ENCODE data around the gene C12orf76.
"Not testable (repeated sequence)": the region's sequence is repeated elsewhere in the genome, so short reads cannot be mapped to it uniquely, and the experiment has no call there.

Gene C12orf76

DNA sequence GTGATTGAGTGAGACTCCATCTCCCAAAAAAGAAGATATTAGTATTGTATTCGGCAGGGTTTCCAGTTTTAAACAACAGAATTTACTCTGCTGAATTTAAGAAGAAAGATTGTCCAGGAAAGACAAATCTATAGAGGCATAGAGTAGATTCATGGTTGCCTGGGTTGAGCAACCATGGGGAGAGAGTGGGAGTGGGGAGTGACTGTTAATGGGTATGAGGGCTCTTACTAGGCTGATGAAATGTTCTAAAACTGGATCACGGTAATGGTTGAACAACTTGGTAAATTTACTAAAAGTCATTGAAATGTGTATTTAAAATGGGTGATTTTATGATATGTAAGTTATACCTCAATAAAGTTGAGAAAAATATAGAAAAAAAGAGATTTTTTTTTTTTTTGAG, 13.9 kb upstream of the C12orf76 start:
- TF ChIP-seq, protein P1, sequence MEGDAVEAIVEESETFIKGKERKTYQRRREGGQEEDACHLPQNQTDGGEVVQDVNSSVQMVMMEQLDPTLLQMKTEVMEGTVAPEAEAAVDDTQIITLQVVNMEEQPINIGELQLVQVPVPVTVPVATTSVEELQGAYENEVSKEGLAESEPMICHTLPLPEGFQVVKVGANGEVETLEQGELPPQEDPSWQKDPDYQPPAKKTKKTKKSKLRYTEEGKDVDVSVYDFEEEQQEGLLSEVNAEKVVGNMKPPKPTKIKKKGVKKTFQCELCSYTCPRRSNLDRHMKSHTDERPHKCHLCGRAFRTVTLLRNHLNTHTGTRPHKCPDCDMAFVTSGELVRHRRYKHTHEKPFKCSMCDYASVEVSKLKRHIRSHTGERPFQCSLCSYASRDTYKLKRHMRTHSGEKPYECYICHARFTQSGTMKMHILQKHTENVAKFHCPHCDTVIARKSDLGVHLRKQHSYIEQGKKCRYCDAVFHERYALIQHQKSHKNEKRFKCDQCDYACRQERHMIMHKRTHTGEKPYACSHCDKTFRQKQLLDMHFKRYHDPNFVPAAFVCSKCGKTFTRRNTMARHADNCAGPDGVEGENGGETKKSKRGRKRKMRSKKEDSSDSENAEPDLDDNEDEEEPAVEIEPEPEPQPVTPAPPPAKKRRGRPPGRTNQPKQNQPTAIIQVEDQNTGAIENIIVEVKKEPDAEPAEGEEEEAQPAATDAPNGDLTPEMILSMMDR (IDR thresholded peaks at IDR 0.05; ENCODE audit: control insufficient read depth, insufficient read depth, low read depth, low read length, missing control alignments), result no peak
- no peak overlapping the region for H3K4me3 ChIP-seq (ENCODE audit: control insufficient read depth, low read depth, low read length)
- DNase-seq (ENCODE audit: low read depth), result no peak

- TF ChIP-seq, protein P1 (IDR thresholded peaks at IDR 0.05; ENCODE audit: control insufficient read depth, insufficient read depth, low read depth, low read length, missing control alignments), result no peak
- no peak overlapping the region for H3K4me3 ChIP-seq (ENCODE audit: control insufficient read depth, low read depth, low read length)
- DNase-seq (ENCODE audit: low read depth), result no peak
These were observed 11.3 kb upstream of the C12orf76 start for GRCh38 chr12:110059651-110060000.

- TF ChIP-seq, protein P1 (IDR thresholded peaks at IDR 0.05; ENCODE audit: control insufficient read depth, insufficient read depth, low read depth, low read length, missing control alignments), result no peak
- H3K4me3 ChIP-seq (ENCODE audit: control insufficient read depth, low read depth, low read length), result no peak overlapping the region
- no peak for DNase-seq (ENCODE audit: low read depth)
These were observed 10.7 kb upstream of the C12orf76 start for GRCh38 chr12:110058875-110059615.

- H3K4me3 ChIP-seq (ENCODE audit: control insufficient read depth, low read depth, low read length); DNase-seq (ENCODE audit: low read depth): not testable (repeated sequence)
These were observed 8.3 kb upstream of the C12orf76 start for GRCh38 chr12:110056643-110057042.

GRCh38 chr12:110055375-110056352, 7.3 kb upstream of the C12orf76 start:
- peak; percentile 58 for DNase-seq (ENCODE audit: low read depth)
- not testable (repeated sequence) for H3K4me3 ChIP-seq (ENCODE audit: control insufficient read depth, low read depth, low read length)

DNA sequence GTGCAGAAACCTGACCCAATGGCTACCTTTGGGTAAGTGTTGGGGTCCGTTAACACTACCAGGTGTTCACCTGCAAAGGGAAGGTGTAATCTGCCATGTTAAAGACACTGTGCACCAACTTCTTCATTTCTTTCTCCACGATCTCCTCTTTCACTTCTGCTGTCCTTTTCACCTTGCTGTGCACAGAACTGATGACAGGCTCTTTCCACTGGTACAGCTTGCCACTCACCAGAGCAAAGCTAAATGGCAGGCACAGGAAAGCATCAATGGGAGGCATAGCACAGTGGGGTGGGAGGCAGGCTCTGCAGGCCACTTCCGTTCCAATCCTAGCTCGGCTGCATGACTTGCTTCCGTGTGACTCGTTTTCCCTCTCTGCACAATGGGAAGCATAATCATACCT, 2.6 kb upstream of the C12orf76 start:
- no peak overlapping the region for H3K4me3 ChIP-seq (ENCODE audit: control insufficient read depth, low read depth, low read length)
- DNase-seq (ENCODE audit: low read depth), result no peak
- TF ChIP-seq, protein P1 (IDR thresholded peaks at IDR 0.05; ENCODE audit: control insufficient read depth, insufficient read depth, low read depth, low read length, missing control alignments), result no peak

DNA sequence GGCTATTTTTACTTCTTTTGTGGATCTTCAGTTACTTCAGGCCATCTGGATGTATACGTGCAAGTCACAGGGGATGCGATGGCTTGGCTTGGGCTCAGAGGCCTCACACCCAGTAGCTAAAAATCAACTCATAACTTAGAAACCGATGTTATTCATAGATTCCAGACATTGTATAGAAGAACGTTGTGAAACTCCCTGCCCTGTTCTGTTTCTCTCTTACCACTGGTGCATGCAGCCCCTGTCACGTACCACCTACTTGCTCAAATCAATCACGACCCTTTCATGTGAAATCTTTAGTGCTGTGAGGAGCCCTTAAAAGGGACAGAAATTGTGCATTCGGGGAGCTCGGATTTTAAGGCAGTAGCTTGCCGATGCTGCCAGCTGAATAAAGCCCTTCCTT, 1.3 kb upstream of the C12orf76 start:
- not testable (repeated sequence) for DNase-seq (ENCODE audit: low read depth); H3K4me3 ChIP-seq (ENCODE audit: control insufficient read depth, low read depth, low read length)

DNA sequence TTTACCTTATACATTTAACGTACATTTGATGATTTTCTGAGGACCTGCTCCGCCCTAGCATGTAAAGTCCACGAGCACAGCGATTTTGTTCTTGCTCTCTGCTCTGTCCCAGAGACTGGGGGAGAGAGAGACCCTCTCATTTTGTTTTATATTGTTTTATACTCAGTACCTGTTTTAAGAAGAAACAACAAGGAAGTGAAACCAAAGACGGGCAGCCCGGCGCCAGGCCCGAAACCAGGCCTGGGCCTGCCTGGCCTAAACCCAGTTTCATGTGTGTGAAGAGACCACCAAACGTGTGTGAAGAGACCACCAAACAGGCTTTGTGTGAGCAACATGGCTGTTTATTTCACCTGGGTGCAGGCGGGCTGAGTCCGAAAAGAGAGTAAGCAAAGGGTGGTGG, 712 bp upstream of the C12orf76 start:
- H3K4me3 ChIP-seq (ENCODE audit: control insufficient read depth, low read depth, low read length), result peak overlapping the region; percentile 73
- not testable (repeated sequence) for DNase-seq (ENCODE audit: low read depth)
